ENCODE results near the gene DNAH8. TPM values are rescaled to one million over a fixed set of nuclear protein-coding genes. Genes with fewer than 3 reads are reported as not detected.

DNAH8 gene
- total and polyA plus RNA-seq, 7 donors = under 0.01 to 0.22 TPM; not detected in 5

- TF ChIP-seq POLR2AphosphoS5 (IDR thresholded peaks at IDR 0.05) = no peak
- no peak for TF ChIP-seq EP300 (IDR thresholded peaks at IDR 0.05)
- no peak for TF ChIP-seq CTCF (IDR thresholded peaks at IDR 0.05)
- TF ChIP-seq POLR2A (IDR thresholded peaks at IDR 0.05) = no peak
- H3K4me3 ChIP-seq = no peak overlapping the region
- 94 to 95% methylated on average over 2 of the region's 2 CpGs for WGBS, 2 donors
- no peak for DNase-seq
- H3K27me3 ChIP-seq = no peaks in the 10 kb centered on the region
- H3K9me3 ChIP-seq = no peaks in the 10 kb centered on the region
- H3K27ac ChIP-seq = no peak overlapping the region
- H3K4me1 ChIP-seq = no peaks in the 10 kb centered on the region
- H3K36me3 ChIP-seq = no peaks in the 10 kb centered on the region
- intact Hi-C loops (cut with DNase I) = no loop called here
Observed at GRCh38 chr6:38882157-38882556, 167.0 kb downstream of the DNAH8 start.

GRCh38 chr6:38897507-38897906 is 182.4 kb downstream of the DNAH8 start:
- no peak for DNase-seq
- Histone ChIP-seq H3K4me1 (no peaks in the 10 kb centered on the region), H3K27me3 (no peaks in the 10 kb centered on the region), H3K36me3 (no peaks in the 10 kb centered on the region), H3K9me3 (no peaks in the 10 kb centered on the region), H3K27ac (no peak overlapping the region), H3K4me3 (no peak overlapping the region)
- TF ChIP-seq CTCF (IDR thresholded peaks at IDR 0.05) = no peak
- no peak for TF ChIP-seq EP300 (IDR thresholded peaks at IDR 0.05)
- no peak for TF ChIP-seq POLR2A (IDR thresholded peaks at IDR 0.05)
- no peak for TF ChIP-seq POLR2AphosphoS5 (IDR thresholded peaks at IDR 0.05)
- intact Hi-C loops (cut with DNase I) = no loop called here
- WGBS, 2 donors = 50 to 82% methylated on average over 6 of the region's 6 CpGs

- intact Hi-C loops (cut with DNase I) = no loop called here
- H3K4me1 ChIP-seq = no peaks in the 10 kb centered on the region
- WGBS, 2 donors = 94 to 96% methylated on average over 3 of the region's 3 CpGs
- H3K27ac ChIP-seq = no peak overlapping the region
- DNase-seq = no peak
- no peaks in the 10 kb centered on the region for H3K27me3 ChIP-seq
- no peaks in the 10 kb centered on the region for H3K36me3 ChIP-seq
- no peak overlapping the region for H3K4me3 ChIP-seq
- H3K9me3 ChIP-seq = no peaks in the 10 kb centered on the region
- TF ChIP-seq POLR2A (IDR thresholded peaks at IDR 0.05) (no peak), EP300 (IDR thresholded peaks at IDR 0.05) (no peak), CTCF (IDR thresholded peaks at IDR 0.05) (no peak), POLR2AphosphoS5 (IDR thresholded peaks at IDR 0.05) (no peak)
Observed at GRCh38 chr6:38901802-38902522, 186.9 kb downstream of the DNAH8 start.

GRCh38 chr6:38906582-38906981 is 191.5 kb downstream of the DNAH8 start:
- Histone ChIP-seq H3K4me3 (no peak overlapping the region), H3K27ac (no peak overlapping the region), H3K36me3 (no peaks in the 10 kb centered on the region), H3K27me3 (no peaks in the 10 kb centered on the region), H3K4me1 (no peaks in the 10 kb centered on the region), H3K9me3 (no peaks in the 10 kb centered on the region)
- intact Hi-C loops (cut with DNase I) = no loop called here
- no peak for DNase-seq
- TF ChIP-seq POLR2A (IDR thresholded peaks at IDR 0.05) (no peak), CTCF (IDR thresholded peaks at IDR 0.05) (no peak), POLR2AphosphoS5 (IDR thresholded peaks at IDR 0.05) (no peak), EP300 (IDR thresholded peaks at IDR 0.05) (no peak)
- WGBS, 2 donors = 83 to 91% methylated on average over 4 of the region's 4 CpGs

- Histone ChIP-seq H3K4me3 (no peak overlapping the region), H3K27me3 (no peaks in the 10 kb centered on the region), H3K27ac (no peak overlapping the region), H3K4me1 (no peaks in the 10 kb centered on the region), H3K9me3 (no peaks in the 10 kb centered on the region), H3K36me3 (no peaks in the 10 kb centered on the region)
- no peak for DNase-seq
- TF ChIP-seq POLR2A (IDR thresholded peaks at IDR 0.05) (no peak), EP300 (IDR thresholded peaks at IDR 0.05) (no peak), CTCF (IDR thresholded peaks at IDR 0.05) (no peak), POLR2AphosphoS5 (IDR thresholded peaks at IDR 0.05) (no peak)
- intact Hi-C loops (cut with DNase I) = no loop called here
Observed at GRCh38 chr6:38907264-38907663, 192.2 kb downstream of the DNAH8 start.

Measured in sigmoid colon (tissue), 7 donors.